ENCODE measurements around the gene ZNF419. TPM values are rescaled to one million over a fixed set of nuclear protein-coding genes. Genes with fewer than 3 reads are reported as not detected.
"Not testable (repeated sequence)": the region's sequence is repeated elsewhere in the genome, so short reads cannot be mapped to it uniquely, and the experiment has no call there.

Gene ZNF419
- total RNA-seq (ENCODE audit: insufficient read depth, low replicate concordance), result 32.7 TPM

- DNase-seq (ENCODE audit: low spot score), result peak; percentile 95
These were observed at the start of gene ZNF419 for GRCh38 chr19:57487477-57488298. ZNF419 (plus strand) TSS chr19:57487750; CDS start chr19:57487951, 201 bp downstream.

- DNase-seq (ENCODE audit: low spot score), result no peak
These were observed 49.6 kb upstream of the ZNF419 start for GRCh38 chr19:57437931-57438330.

- DNase-seq (ENCODE audit: low spot score), result no peak
These were observed 48.6 kb upstream of the ZNF419 start for GRCh38 chr19:57438925-57439324.

GRCh38 chr19:57441979-57442752, 45.4 kb upstream of the ZNF419 start:
- no peak for DNase-seq (ENCODE audit: low spot score)

GRCh38 chr19:57443121-57443696, 44.3 kb upstream of the ZNF419 start:
- DNase-seq (ENCODE audit: low spot score), result no peak

- no peak for DNase-seq (ENCODE audit: low spot score)
These were observed 35.2 kb upstream of the ZNF419 start for GRCh38 chr19:57452307-57452706.

- no peak for DNase-seq (ENCODE audit: low spot score)
These were observed 21.7 kb upstream of the ZNF419 start for GRCh38 chr19:57465680-57466381.

- no peak for DNase-seq (ENCODE audit: low spot score)
These were observed 21.1 kb upstream of the ZNF419 start for GRCh38 chr19:57466489-57466888.

- DNase-seq (ENCODE audit: low spot score), result no peak
These were observed 13.9 kb upstream of the ZNF419 start for GRCh38 chr19:57473646-57474045.

- peak; percentile 97 for DNase-seq (ENCODE audit: low spot score)
These were observed 10.2 kb upstream of the ZNF419 start, which contains the start of gene ZNF772 for GRCh38 chr19:57477191-57478008. ZNF772 (minus strand) TSS chr19:57477566; CDS start chr19:57477309, 257 bp downstream.

- DNase-seq (ENCODE audit: low spot score), result not testable (repeated sequence)
These were observed 722 bp downstream of the ZNF419 start for GRCh38 chr19:57488299-57488644.

- DNase-seq (ENCODE audit: low spot score), result not testable (repeated sequence)
These were observed 11.8 kb downstream of the ZNF419 start for GRCh38 chr19:57499332-57499679.

GRCh38 chr19:57499680-57500395, 12.3 kb downstream of the ZNF419 start, which contains the start of gene ZNF773:
ZNF773 (plus strand) TSS chr19:57499938; CDS start chr19:57500081, 143 bp downstream.
- DNase-seq (ENCODE audit: low spot score), result peak; percentile 97

GRCh38 chr19:57500400-57500799, 12.8 kb downstream of the ZNF419 start:
- peak; percentile 11 for DNase-seq (ENCODE audit: low spot score)

- no peak for DNase-seq (ENCODE audit: low spot score)
These were observed 18.6 kb downstream of the ZNF419 start for GRCh38 chr19:57506163-57506562.

GRCh38 chr19:57511484-57511883, 23.9 kb downstream of the ZNF419 start:
- DNase-seq (ENCODE audit: low spot score), result no peak

GRCh38 chr19:57512845-57513244, 25.3 kb downstream of the ZNF419 start:
- no peak for DNase-seq (ENCODE audit: low spot score)

- no peak for DNase-seq (ENCODE audit: low spot score)
These were observed 27.7 kb downstream of the ZNF419 start for GRCh38 chr19:57515255-57515654.

GRCh38 chr19:57518021-57518420, 30.5 kb downstream of the ZNF419 start:
- not testable (repeated sequence) for DNase-seq (ENCODE audit: low spot score)

Data from umbilical cord (tissue), 2 donors.